ENCODE data around the gene PPM1F.

The PPM1F gene

DNA sequence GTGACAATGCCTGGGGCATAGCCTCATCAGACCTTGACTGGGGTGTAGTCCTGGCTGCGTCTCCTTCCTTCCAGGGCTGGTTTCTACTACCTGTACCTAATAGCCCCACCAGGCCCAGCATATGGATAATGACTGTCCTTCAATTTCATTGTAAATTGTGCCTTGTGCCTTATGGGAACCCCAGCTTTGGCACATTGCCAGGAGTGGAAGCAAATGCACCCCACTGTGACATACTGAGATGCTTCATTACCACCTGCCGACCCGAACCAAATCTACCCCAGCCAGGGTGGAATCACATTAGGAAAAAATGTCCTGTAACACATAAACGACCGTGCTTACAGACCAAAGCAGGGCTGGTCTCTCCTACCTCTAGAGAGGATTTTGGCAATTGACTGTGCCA is 22.6 kb upstream of the PPM1F start:
- DNase-seq (ENCODE audit: low read depth), result no peak

DNA sequence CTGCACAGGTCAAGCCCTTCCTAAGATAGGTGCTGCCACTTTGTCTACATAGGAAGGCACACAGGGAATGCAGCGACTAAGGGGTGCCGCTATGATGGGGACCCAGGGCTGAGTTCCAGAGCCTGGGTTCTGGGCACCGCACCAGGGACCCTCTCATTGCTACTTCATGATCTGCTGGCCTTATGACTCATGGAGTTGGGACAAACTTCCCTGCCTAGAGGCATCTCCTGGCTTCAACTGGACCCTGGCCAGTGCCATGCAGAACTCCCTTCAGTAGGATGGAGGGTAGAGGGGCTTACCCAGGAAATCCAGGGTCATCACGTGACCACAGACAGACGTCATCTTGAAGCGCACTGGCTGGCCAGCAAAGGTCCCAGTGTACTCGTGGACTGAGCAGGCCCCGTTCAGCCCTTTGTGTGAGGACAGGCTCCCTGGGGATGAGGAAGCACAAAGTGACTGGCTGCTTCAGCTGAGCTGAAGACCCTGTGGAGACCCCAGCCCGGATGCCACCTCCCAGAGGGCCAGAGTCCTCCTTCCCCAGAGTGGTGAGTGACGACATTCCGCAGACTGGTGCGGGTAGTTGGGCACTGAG is 21.5 kb upstream of the PPM1F start:
- no peak for DNase-seq (ENCODE audit: low read depth)

DNA sequence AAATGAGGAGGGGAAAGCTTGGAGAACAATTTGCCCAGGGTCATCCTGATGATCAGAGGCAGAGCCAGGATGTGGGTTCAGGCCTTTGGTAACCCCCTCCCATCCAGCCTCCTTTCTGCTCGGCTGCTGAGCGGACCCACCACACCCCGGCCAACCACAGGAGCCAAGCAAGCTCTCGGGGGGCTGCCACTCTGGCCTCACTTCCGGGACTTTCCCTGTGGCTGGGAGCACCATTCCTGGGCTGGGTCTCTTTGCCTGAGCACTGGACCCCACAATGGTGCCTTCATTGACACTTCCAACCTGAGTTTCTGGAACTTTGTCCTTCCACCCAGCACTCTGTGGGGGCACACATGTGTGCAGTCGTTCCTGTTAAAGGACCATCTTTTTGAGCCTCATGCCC is 20.2 kb upstream of the PPM1F start:
- DNase-seq (ENCODE audit: low read depth), result no peak

- no peak for DNase-seq (ENCODE audit: low read depth)
Observed at GRCh38 chr22:21972293-21972779, 19.7 kb upstream of the PPM1F start.

GRCh38 chr22:21971858-21972275 is 19.2 kb upstream of the PPM1F start:
- DNase-seq (ENCODE audit: low read depth), result no peak

DNA sequence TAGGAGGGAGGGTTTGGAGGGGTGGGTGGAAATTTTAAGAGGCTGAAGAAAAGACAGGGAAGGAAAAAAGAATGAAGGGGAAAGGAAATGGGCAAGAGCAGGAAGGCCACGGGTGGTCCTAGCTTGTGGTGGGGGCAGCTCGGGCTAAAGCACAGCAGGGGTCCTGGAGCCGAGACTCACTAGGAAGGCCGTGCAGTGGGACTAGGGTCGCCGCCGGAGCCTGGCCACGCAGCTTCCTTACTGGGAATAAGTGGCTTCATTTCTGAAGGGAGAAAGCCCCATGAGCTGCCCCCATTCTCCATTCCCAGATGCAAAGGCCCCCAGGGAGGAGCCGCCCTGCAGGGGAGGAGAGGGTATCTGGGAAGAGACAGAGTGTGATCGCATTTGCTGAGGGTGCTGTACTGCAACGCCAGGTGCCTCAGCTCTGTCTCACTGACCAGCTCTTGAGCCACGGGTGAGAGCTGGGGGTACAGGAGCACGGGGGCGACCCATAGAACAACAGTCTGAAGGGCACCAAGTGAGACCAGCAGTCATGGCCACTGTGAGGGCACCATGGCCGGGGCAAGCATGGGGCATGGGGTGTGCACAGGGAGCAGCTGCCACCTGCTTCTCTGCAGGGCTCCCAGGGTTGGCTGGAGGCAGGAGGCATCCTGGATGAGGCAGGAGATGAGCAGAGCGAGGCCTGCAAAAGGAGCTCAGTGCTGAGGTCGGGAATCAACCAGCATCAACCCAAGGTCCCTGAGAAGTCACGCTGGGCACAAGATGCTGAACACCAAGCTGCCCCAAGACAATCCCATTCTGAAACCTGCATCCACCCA is 18.4 kb upstream of the PPM1F start:
- no peak for DNase-seq (ENCODE audit: low read depth)

- no peak for DNase-seq (ENCODE audit: low read depth)
Observed at GRCh38 chr22:21970037-21970799, 17.6 kb upstream of the PPM1F start.

GRCh38 chr22:21968452-21969129 is 15.9 kb upstream of the PPM1F start:
- no peak for DNase-seq (ENCODE audit: low read depth)

- no peak for DNase-seq (ENCODE audit: low read depth)
Observed at GRCh38 chr22:21967693-21968271, 15.1 kb upstream of the PPM1F start.

- DNase-seq (ENCODE audit: low read depth), result no peak
Observed at GRCh38 chr22:21966643-21967516, 14.2 kb upstream of the PPM1F start.

GRCh38 chr22:21965762-21966288 is 13.2 kb upstream of the PPM1F start:
- DNase-seq (ENCODE audit: low read depth), result no peak

DNA sequence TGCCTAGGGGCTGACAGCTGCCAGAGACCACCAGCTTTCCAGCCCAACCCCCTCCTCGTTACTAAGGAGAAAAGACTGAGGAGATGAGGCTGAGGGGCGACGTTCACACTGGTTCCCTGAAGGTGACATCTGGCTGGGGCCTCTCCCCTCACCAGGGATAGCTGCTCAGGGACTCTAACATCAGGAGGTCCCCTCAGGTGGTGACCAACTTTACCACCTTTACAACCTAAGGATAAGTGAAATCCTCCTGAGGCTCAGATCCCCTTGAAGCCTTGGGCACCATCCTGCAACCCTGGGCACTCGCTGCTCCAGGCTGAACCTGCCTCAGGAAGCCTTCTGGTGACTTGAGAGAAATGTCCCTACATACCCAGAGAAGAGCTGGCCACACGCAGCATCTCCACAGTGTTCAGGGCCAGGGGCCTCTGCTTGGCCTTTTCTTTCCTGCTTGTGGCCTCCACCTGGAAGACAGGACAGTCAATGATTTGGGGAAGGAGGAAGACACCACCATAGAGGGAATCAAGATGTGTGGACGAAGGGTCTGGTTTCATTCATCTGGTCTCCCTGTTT is 12.4 kb upstream of the PPM1F start:
- no peak for DNase-seq (ENCODE audit: low read depth)

DNA sequence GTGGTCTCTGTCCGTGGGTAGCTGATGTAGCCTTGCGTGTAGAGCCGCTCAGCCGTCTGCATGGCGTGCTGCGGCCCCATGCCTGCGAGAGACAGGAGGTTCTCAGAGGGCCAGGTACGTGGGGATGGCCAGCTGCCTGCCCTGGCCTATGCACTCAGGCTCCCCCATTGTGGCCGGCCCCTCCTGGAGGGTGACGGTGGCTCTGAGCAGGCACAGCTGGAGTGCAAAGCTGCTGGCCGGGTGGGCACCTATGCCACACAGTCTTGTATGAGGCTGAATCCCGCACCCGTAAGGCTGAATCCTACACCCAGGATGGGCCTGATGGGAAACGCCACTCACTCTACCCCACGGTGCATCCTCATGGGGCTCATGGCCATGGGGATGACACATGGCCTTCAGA is 11.6 kb upstream of the PPM1F start:
- DNase-seq (ENCODE audit: low read depth), result no peak

DNA sequence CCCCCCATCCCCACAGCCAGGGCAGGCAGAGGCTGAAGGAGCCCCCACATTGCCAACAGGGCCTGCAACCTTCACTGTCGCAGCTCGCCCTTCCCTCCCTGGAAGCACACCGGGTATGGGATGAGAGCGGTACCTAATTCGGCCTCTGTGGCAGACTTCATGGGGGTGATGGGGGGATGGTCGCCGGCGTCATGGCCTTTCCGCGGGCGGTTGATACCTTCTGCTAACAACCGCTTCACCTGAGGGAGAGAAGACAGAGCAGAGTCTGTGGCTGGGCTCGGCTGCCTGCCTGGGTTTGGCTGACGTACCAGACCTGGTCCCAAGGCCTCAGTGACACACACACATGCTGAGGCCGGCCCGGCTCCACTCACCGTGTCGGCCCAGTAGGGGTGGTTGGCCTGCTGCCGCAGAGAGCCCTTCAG is 11.2 kb upstream of the PPM1F start:
- DNase-seq (ENCODE audit: low read depth), result no peak

GRCh38 chr22:21963286-21963685 is 10.6 kb upstream of the PPM1F start:
- no peak for DNase-seq (ENCODE audit: low read depth)

- no peak for DNase-seq (ENCODE audit: low read depth)
Observed at GRCh38 chr22:21962655-21962949, 10.0 kb upstream of the PPM1F start.

DNA sequence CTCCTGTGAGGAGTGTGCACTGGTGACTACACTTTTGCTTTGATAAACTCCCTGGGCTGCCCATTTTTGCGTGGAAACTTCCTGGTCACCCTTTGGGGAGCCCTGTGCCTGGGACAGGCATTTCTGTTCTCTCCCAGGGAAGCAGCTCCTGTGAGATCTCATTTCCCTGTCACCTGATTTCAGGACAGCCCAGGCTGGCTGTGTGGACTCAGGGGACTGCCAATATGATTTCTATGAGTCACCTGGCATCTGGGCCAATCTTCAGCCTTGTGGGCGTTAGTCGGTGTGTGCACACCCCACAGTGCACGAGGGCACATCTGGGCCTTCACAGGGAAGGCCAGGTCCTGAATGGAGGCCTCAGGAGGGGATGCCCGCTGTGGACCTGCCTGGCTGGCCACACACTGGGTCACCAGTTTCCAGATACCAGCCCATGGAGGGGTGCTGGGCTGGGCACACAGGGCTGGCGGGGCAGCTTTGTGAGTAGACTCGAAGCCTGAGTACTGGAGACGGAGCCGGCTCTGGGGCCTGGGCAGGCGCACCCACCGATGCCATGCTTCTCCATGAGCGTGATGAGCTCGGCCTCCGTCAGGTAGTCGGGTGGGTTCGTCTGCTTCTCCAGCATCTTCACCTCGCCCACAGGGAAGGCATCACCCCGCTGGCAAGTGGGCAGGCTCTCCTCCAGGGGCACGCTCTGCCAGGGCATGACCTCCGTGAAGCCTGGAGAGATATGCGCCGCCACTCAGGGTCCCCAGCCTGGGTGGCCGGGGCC is 9.4 kb upstream of the PPM1F start:
- peak; percentile 51 for DNase-seq (ENCODE audit: low read depth)

- no peak for DNase-seq (ENCODE audit: low read depth)
Observed at GRCh38 chr22:21961127-21961867, 8.6 kb upstream of the PPM1F start.
